ENCODE results near the gene RHBDD2.
A peak's percentile ranks its signal among the peaks of the same experiment; 100 is the strongest.

Gene RHBDD2

DNA sequence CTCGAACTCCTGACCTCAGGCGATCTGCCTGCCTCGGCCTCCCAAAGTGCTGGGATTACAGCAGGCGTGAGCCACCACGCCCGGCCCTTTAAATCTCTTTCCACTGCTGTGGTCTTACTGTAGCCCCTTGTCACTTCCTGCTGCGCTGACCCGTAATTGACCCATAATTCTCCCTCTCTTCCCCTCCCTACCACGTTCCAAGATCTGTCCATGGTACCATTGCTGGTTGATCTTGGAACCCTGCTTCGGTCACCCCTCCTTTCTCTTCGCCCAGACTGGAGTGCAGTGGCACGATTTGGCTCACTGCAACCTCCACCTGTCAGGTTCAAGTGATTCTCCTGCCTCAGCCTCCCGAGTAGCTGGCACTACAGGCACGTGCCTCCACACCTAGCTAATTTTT lies 42.6 kb downstream of the RHBDD2 start:
- DNase-seq: no peak

- no peak for DNase-seq
These were observed 44.3 kb downstream of the RHBDD2 start for GRCh38 chr7:75922966-75923603.

DNA sequence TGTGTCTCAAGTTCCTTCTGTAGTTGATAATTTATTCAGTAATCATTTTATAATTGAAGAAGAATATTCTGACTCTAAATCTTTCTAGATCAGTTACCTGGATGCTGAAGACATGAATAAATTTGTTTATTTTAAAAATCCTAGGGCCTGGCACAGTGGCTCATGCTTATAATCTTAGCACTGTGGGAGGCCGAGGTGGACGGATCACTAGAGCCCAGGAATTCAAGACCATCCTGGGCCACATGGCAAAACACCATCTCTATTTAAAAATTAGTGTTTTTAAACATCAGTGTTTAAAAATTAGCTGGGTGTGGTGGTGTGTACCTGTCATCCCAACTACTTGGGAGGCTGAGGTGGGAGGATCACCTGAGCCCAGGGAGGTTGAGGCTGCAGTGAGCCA lies 45.4 kb downstream of the RHBDD2 start:
- no peak for DNase-seq

- DNase-seq: no peak
These were observed 46.1 kb downstream of the RHBDD2 start for GRCh38 chr7:75924889-75925288.

- no peak for DNase-seq
These were observed 47.0 kb downstream of the RHBDD2 start for GRCh38 chr7:75925717-75926435.

- peak; percentile 27 to 37 for DNase-seq
These were observed 49.7 kb downstream of the RHBDD2 start for GRCh38 chr7:75928568-75928914.

DNA sequence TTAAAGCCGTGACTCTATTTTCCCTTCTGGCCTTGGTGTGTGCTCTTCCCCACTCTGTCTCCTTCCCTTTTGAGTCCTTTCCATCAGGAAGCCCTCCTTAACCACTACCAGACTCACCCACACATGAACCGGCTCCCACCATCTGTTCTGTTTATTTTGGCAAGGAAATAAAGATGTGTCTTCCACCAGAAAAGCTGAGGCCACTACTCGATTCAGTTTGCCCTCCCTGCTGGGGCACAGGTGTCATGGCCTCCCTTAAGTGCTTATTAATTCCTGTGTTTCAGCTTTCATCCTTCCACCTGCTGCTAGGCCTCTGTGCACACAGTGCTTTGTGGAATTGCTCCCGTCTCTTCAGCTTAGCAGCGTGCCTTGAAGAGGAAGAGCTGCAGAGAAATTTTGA lies 52.8 kb downstream of the RHBDD2 start:
- DNase-seq: no peak

DNA sequence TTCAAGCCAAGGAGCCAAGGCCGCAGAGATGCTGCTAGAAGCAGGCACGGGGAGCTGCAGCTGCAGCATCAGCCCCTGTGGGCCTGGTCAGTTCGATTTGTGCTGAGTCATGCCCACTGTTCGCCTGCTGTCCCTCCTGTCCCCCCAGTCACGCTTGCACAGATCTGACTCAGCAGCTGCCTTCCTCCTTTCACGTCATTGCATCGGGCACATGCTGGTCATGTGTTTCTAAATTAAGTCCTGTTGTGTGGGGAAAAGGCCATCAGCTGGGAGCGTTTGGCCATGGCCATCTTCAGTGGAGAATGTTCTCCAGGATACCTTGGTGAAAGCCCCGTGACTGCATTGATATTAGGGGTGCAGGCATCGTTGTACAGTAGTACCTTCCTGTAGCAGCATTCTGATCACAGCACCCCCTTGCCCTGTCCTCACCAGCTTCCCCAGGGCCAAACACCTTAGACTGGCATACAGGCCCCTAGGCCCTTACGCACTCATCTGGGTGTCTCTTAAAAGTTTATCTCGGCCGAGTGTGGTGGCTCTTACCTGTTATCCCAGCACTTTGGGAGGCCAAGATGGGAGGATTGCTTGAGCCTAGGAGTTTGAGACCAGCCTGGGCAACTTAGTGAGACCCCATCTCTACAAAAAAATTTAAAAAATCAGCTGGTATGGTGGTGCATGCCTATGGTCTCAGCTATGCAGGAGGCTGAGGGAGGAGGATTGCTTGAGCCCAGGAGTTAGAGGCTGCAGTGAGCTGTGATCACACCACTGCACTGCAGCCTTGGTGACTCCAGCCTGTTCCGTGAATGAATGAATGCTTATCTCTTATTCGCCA lies 59.3 kb downstream of the RHBDD2 start:
- DNase-seq: peak in 1 of 2 donors; percentile 38
